Measurements from ENCODE around the gene CCT8.
"Not testable (repeated sequence)": the region's sequence is repeated elsewhere in the genome, so short reads cannot be mapped to it uniquely, and the experiment has no call there.

The CCT8 gene

DNA sequence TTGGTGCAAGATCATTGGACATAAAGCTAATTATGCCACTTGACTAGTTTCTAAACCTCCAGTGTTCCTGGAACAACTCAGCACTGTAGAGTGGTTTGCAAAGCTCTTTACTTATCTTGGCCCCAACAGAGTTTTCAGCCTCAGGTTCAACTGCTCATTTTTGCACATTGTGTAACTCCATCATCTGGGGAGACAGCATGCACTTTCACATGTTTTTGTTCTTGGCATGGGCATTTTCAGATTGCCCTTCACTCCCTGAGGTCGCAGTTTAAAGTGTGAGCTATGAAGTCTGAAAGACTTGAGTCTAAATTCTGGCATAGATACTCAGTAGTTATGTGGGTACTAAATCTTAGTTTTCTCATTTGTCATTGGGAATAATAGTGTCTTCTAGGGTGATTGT is 43.9 kb downstream of the CCT8 start:
- FAIRE-seq (no peak), DNase-seq (ENCODE audit: insufficient read length, low spot score) (no peak)
- TF ChIP-seq PAX5 (IDR thresholded peaks at IDR 0.05; ENCODE audit: insufficient read depth, low read length, severe bottlenecking) (no peak), SPI1 (IDR thresholded peaks at IDR 0.05; ENCODE audit: low read depth, low read length) (no peak)

DNA sequence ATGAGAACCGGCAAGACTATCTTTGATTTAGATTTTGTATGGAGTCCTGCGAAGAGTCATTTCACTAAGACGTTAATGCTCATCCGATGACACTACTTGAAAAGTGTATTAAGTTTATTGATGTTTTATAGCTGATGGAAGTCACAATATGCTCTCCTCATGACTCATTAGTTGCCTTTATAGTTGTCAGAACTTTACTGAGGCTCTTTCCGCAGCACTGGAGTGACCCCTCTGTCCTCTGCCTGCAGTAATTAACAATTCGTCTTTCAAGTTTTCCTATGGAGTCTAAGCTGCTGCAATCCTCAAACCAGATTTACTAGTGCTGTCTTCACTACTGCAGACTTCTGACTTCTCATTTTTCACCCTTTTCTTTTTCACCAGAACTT is 48.1 kb downstream of the CCT8 start:
- DNase-seq (ENCODE audit: insufficient read length, low spot score) (no peak), FAIRE-seq (peak; percentile 20)
- TF ChIP-seq POLR2A (IDR thresholded peaks at IDR 0.05; ENCODE audit: low read depth, low read length) (no peak), POLR2AphosphoS5 (IDR thresholded peaks at IDR 0.05; ENCODE audit: low read depth, low read length) (no peak), TAF1 (IDR thresholded peaks at IDR 0.05; ENCODE audit: low read depth, low read length) (no peak), PAX5 (IDR thresholded peaks at IDR 0.05; ENCODE audit: insufficient read depth, low read length, severe bottlenecking) (no peak), POU2F2 (IDR thresholded peaks at IDR 0.05; ENCODE audit: low read depth, low read length) (no peak), SPI1 (IDR thresholded peaks at IDR 0.05; ENCODE audit: low read depth, low read length) (no peak)

DNA sequence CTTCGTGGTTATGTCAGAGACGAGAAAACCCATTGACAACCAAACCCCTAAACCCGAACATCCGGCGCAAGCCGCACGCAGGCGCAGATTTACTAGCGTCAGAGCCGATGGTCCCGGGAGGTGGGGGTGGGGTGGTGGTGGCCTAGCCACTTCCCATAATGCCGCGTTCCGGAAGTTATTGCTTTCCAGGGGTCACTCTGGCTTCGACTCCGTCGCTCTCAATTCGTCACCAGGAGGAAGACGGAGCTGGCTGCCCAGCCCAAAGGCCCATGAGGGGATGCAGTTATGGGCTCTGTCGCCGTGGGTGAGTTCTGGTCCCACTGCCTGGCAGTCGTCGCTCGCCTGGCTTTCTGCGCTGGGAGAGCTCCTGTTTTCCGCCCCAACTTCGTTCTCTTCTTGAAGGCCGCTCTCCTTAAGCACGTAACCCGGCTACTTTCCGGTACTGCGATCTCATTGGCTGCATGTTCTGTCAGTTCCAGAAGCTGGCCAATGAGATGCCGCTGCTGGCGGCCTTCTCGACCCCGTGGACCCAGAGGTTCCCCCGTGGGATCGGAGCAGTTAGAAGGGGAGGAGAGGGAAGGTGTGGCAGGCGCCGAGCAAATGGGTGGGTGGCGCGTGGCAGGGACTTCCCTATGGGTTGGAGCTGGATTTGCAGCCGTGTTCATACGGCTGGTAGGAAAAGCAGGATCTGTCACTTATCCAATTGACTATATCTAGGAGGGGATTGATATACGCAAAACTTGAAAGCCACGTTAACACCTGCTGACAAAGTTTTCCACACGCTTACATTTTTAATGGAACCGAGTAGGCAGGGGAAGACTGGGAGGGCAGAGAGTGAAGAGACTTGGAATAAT is 48.7 kb downstream of the CCT8 start, which contains the start of gene USP16:
Gene USP16, plus strand, starts transcription at position 195 of the 854 bp plus-strand sequence. CDS start 3,246 bp downstream, outside the sequence.
- FAIRE-seq = peak; percentile 97

DNA sequence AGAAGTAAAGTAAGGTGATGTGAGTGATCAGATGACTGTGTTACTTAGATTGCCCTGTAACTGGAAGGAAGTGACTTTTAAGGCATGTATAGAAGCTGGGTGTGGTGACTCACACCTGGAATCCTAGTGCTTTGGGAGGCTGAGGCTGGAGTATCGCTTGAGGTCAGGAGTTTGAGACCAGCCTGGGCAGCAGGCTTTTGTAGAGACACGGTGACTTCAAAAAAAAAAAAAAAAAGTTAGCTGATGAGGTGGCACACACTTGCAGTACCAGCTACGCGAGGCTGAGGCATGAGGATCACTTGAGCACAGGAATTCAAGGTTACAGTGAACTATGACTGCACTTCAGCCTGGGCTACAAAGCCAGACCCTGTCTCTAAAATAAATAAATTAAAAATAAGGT is 51.3 kb downstream of the CCT8 start:
- DNase-seq (ENCODE audit: insufficient read length, low spot score) (no peak), FAIRE-seq (no peak)
- TF ChIP-seq POU2F2 (IDR thresholded peaks at IDR 0.05; ENCODE audit: low read depth, low read length) = no peak
- no peak for TF ChIP-seq SPI1 (IDR thresholded peaks at IDR 0.05; ENCODE audit: low read depth, low read length)
- TF ChIP-seq POLR2A (IDR thresholded peaks at IDR 0.05; ENCODE audit: low read depth, low read length) = no peak
- no peak for TF ChIP-seq TAF1 (IDR thresholded peaks at IDR 0.05; ENCODE audit: low read depth, low read length)
- TF ChIP-seq POLR2AphosphoS5 (IDR thresholded peaks at IDR 0.05; ENCODE audit: low read depth, low read length) = no peak
- TF ChIP-seq PAX5 (IDR thresholded peaks at IDR 0.05; ENCODE audit: insufficient read depth, low read length, severe bottlenecking) = no peak

More for the DNA sequence above, 48.7 kb downstream of the CCT8 start, which contains the start of gene USP16:
- TF ChIP-seq SPI1 (IDR thresholded peaks at IDR 0.05; ENCODE audit: low read depth, low read length) = peak; percentile 52
- peak; percentile 68; the same call in 1 of the 2 replicates for TF ChIP-seq TAF1 (IDR thresholded peaks at IDR 0.05; ENCODE audit: low read depth, low read length)
- TF ChIP-seq PAX5 (IDR thresholded peaks at IDR 0.05; ENCODE audit: insufficient read depth, low read length, severe bottlenecking) = no peak
- peak; percentile 45; the same call in 1 of the 2 replicates for TF ChIP-seq POU2F2 (IDR thresholded peaks at IDR 0.05; ENCODE audit: low read depth, low read length)
- TF ChIP-seq POLR2A (IDR thresholded peaks at IDR 0.05; ENCODE audit: low read depth, low read length) = peak; percentile 92
- TF ChIP-seq POLR2AphosphoS5 (IDR thresholded peaks at IDR 0.05; ENCODE audit: low read depth, low read length) = peak; percentile 96
- DNase-seq (ENCODE audit: insufficient read length, low spot score) = peak; percentile 85

DNA sequence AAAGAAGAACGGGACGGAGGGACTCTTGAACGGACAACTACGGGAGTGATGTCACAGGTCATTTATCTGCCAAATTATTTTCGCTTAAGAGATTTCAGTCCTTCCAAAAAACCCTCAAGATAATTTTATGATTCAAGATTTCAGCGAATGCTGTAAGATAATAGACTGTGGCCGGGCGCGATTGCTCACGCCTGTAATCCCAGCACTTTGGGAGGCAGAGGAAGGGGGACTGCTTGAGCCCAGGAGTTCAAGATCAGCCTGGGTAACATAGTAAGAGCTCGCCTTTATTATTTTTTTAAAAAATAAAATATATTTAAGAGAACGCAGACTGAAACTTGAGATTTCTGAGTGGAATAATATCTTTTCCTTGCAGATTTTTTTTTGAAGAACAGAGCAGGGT is 54.9 kb downstream of the CCT8 start:
- DNase-seq (ENCODE audit: insufficient read length, low spot score) (no peak), FAIRE-seq (no peak)
- no peak for TF ChIP-seq POU2F2 (IDR thresholded peaks at IDR 0.05; ENCODE audit: low read depth, low read length)
- no peak for TF ChIP-seq POLR2A (IDR thresholded peaks at IDR 0.05; ENCODE audit: low read depth, low read length)
- no peak for TF ChIP-seq POLR2AphosphoS5 (IDR thresholded peaks at IDR 0.05; ENCODE audit: low read depth, low read length)
- no peak for TF ChIP-seq SPI1 (IDR thresholded peaks at IDR 0.05; ENCODE audit: low read depth, low read length)
- no peak for TF ChIP-seq PAX5 (IDR thresholded peaks at IDR 0.05; ENCODE audit: insufficient read depth, low read length, severe bottlenecking)
- no peak for TF ChIP-seq TAF1 (IDR thresholded peaks at IDR 0.05; ENCODE audit: low read depth, low read length)

DNA sequence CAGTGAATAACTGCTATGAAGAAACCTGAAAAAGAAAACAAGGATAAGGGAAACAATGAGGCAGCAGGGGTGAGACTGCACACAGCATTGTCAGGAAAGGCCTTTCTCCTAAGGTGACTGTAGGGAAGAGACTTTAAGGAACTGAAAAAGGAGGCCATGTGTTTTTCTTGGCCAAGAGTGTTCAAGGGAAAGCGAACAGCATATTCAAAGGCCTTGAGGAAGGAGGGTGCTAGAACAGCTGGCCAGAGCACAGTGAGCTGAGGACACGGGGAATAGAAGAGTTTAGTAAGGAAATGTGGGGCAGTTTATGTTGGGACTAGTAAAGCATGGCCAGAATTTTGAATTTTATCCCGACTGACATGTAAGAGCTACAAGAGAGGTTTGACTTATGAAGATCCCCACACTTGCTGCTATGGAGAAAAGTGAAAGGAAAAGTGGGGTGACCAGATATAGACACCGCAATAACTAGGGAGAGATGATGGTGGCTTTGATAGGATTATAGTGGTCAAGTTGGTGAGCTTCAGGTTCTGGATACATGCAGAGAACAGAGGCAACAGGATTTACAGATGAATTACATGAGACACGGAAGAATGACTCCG is 55.7 kb downstream of the CCT8 start:
- TF ChIP-seq POU2F2 (IDR thresholded peaks at IDR 0.05; ENCODE audit: low read depth, low read length) = no peak
- TF ChIP-seq SPI1 (IDR thresholded peaks at IDR 0.05; ENCODE audit: low read depth, low read length) = peak; percentile 86
- TF ChIP-seq POLR2A (IDR thresholded peaks at IDR 0.05; ENCODE audit: low read depth, low read length) = peak; percentile 46; the same call in 1 of the 2 replicates
- FAIRE-seq (peak; percentile 35), DNase-seq (ENCODE audit: insufficient read length, low spot score) (no peak)

DNA sequence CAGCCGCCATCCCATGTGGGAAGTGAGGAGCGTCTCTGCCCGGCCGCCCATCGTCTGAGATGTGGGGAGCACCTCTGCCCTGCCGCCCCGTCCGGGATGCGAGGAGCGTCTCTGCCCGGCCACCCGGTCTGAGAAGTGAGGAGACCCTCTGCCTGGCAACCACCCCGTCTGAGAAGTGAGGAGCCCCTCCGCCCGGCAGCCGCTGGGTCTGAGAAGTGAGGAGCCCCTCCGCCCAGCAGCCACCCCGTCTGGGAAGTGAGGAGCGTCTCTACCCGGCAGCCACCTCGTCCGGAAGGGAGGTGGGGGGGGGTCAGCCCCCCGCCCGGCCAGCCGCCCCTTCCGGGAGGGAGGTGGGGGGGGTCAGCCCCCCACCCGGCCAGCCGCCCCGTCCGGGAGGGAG is 62.2 kb downstream of the CCT8 start:
- FAIRE-seq; DNase-seq (ENCODE audit: insufficient read length, low spot score): not testable (repeated sequence)

DNA sequence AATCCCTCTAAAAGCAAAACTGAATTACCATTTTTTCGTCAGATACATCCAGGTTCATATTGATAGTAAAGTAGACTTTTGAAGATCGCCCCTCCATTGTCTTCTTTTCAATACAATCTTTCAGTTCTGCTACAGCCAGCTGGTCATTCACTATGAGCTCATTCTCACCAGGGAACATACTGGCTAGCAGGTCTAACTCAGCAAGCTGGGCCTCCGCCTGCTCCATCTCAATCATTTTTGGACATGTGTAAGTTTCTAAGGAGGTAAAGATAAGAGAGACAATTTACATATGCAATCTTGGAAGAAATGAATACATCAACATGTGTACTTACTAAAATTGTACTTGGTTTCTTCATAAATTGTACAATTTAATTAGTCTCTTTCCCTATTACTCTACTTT is 65.1 kb downstream of the CCT8 start:
- no peak for TF ChIP-seq TAF1 (IDR thresholded peaks at IDR 0.05; ENCODE audit: low read depth, low read length)
- TF ChIP-seq SPI1 (IDR thresholded peaks at IDR 0.05; ENCODE audit: low read depth, low read length) = no peak
- TF ChIP-seq POLR2A (IDR thresholded peaks at IDR 0.05; ENCODE audit: low read depth, low read length) = no peak
- TF ChIP-seq PAX5 (IDR thresholded peaks at IDR 0.05; ENCODE audit: insufficient read depth, low read length, severe bottlenecking) = no peak
- no peak for TF ChIP-seq POLR2AphosphoS5 (IDR thresholded peaks at IDR 0.05; ENCODE audit: low read depth, low read length)
- no peak for TF ChIP-seq POU2F2 (IDR thresholded peaks at IDR 0.05; ENCODE audit: low read depth, low read length)
- no peak for FAIRE-seq
- no peak for DNase-seq (ENCODE audit: insufficient read length, low spot score)

DNA sequence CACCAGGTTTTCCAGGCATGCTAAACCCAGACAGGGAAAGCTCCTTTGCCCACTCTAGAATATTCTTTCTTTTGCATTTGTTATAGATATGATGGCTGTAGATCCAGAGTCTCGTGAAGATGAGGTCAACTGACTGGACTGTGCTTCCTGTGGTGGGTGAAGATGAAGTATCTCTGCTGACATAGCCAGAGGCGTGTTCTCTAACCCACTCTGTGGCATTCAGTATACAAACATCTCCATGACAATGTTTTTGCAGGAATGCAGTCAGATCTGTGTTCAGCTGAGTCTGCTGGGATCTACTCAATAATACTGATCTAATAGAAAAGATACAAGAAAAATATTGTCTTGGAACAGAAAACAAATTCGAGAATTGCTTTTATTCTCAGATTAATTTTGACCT is 65.6 kb downstream of the CCT8 start:
- no peak for DNase-seq (ENCODE audit: insufficient read length, low spot score)
- TF ChIP-seq PAX5 (IDR thresholded peaks at IDR 0.05; ENCODE audit: insufficient read depth, low read length, severe bottlenecking) (no peak), POLR2A (IDR thresholded peaks at IDR 0.05; ENCODE audit: low read depth, low read length) (no peak), POU2F2 (IDR thresholded peaks at IDR 0.05; ENCODE audit: low read depth, low read length) (no peak), POLR2AphosphoS5 (IDR thresholded peaks at IDR 0.05; ENCODE audit: low read depth, low read length) (no peak), SPI1 (IDR thresholded peaks at IDR 0.05; ENCODE audit: low read depth, low read length) (no peak), TAF1 (IDR thresholded peaks at IDR 0.05; ENCODE audit: low read depth, low read length) (no peak)
- no peak for FAIRE-seq

DNA sequence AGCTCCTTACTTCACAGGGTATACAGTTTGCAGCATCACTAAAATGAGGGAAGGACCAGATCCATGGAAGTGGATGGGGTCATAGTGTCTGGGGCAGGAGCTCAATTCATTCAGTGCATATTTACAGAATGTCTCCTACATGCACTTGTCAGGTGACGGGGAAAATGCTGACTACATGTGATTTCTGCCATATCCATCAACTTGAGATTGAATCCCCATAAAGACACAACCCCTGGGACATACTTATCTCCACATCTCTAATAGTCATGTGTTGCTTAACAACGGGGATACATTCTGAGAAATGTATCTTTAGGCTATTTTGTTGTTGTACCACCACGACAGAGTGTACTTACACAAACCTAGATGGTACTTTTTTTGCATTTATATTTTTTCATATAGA is 66.3 kb downstream of the CCT8 start:
- DNase-seq (ENCODE audit: insufficient read length, low spot score) (no peak), FAIRE-seq (peak; percentile 58)
- TF ChIP-seq SPI1 (IDR thresholded peaks at IDR 0.05; ENCODE audit: low read depth, low read length) (no peak), TAF1 (IDR thresholded peaks at IDR 0.05; ENCODE audit: low read depth, low read length) (no peak), POLR2A (IDR thresholded peaks at IDR 0.05; ENCODE audit: low read depth, low read length) (no peak), POLR2AphosphoS5 (IDR thresholded peaks at IDR 0.05; ENCODE audit: low read depth, low read length) (no peak), PAX5 (IDR thresholded peaks at IDR 0.05; ENCODE audit: insufficient read depth, low read length, severe bottlenecking) (no peak), POU2F2 (IDR thresholded peaks at IDR 0.05; ENCODE audit: low read depth, low read length) (no peak)
